Islet precursor cell (in vitro differentiated cells): ENCODE measurements around the gene TRIM28.
A peak's percentile ranks its signal among the peaks of the same experiment; 100 is the strongest.
"Not testable (repeated sequence)": the region's sequence is repeated elsewhere in the genome, so short reads cannot be mapped to it uniquely, and the experiment has no call there.

Experiments used
- DNase-seq: peaks from one replicate; pipeline ENCODE4 v3.0.0-alpha.2; 2018

The TRIM28 gene

DNA sequence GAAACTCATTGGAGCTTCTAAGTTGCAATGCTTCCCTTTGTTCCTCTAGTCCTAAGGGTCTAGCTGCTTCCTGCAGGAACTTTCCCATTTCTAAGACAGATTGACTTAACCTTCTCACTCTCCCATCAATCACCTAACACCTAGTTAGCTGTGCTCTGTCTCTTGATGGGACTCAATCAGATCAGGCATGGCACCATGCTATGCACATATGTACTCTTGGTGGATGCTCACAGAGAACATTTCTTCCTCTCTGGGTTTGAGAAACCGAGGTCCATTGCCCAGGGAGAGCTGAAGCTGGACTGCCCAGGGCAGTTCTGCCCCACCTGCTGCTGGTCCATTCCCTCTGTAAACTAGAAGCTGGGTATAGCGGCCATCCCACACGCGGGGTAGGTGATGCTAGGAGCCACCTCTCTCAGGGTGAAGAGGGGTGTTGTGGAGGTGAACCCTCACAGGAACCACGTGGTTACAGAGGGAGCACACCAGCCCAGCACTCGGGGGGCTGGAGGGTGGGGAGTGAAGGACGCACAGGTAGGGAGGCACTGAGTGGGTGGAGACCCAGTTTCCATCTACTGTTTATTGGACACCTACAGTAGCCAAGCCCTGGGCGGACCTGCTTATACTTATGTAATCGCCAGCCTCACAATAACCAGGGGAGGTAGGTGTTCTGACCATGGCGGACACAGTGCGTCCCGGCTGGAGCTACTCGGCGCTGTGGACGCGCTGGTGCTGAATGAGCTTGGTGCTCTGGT lies 17.7 kb downstream of the TRIM28 start:
- no peak for DNase-seq

DNA sequence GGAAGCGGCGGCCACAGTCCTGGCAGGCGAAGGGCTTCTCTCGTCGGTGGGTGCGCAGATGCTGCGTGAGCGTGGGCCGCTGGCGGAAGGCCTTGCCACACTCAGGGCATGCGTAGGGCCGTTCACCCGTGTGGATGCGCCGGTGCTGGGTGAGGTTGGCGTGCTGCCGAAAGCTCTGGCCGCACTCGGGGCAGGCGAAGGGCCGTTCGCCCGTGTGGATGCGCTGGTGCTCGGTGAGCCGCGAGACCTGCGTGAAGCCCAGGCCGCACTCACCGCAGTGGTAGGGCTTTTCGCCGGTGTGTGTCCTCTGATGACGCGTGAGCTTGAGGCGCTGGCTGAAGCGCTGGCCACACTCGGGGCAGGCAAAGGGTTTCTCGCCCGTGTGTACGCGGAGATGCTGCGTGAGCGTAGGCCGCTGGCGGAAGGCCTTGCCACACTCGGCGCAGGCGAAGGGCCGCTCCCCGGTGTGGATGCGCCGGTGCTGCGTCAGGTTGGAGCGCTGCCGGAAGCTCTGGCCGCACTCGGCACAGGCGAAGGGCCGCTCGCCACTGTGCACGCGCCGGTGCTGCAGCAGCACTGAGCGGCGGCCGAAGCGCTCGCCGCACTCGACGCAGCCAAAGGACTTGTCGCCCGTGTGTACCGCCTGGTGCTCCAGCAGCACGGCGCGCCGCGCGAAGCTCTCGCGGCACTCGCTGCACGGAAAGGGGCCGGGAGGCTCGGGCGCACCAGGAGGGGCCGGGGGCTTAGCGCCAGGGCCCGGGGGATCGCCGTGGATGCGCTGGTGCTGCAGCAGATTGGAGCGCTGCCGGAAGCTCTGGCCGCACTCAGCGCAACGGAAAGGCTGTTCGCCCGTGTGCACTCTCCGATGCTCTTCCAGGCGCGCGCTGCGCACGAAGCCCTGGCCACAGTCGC lies 18.5 kb downstream of the TRIM28 start:
- no peak for DNase-seq

DNA sequence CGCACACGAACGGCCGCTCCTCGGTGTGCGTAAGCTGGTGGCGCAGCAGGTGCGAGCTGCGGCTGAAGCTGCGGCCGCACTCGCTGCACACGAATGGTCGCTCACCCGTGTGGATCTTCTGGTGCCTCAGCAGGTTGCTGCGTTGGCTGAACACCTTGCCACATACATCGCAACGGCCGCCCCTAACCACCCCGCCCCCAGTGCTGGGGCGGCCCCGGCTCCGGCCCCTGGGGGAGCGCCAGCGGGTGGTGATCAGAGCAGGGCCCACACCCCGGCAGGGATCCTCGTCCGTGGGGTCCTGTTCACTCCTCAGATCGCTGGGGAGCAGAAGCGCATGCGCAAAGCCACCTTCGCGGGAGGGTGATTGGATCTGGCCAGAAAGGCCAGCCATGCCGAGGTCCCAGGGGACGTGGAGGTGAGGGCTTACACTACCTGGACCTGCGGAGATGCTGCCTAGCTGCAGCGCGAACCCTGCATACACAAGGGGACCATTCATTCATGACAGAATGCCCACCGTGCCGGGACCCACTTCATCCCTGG lies 19.2 kb downstream of the TRIM28 start:
- DNase-seq = no peak

DNA sequence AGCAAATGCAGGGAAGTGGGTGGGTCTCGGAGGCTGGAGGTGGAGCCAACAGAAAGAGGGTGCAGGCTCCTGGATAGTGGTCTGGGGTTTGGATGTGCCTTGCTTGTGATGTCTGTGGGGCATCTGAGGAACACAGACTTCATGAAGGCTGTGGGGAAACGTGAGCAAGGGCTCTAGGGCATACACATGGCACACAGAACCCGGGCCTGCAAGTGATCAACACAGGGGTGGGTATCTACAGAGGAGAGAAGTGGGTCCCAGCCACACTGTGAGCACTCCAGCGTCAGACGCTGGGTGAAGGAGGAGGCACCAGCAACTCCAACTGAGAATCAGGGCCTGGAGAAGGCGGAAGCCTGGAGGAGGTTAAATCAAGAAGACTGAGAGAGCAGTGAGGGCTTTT lies 20.0 kb downstream of the TRIM28 start:
- DNase-seq = no peak

DNA sequence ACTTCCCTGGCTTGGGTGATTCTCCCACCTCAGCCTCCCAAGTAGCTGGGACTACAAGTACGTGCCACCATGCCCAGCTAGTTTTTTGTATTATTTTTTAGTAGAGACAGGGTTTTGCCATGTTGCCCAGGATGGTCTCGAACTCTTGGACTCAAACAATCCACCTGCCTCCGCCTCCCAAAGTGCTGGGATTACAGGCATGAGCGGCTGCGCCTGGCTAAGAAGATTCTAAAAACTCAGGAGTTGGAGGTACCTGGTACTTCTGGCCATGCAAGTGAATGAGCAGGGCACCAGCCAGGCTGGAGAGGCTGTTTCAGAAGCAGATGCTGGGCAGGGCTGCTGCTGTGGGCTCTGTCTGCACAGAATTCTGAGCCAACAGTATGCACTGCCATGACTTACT lies 23.1 kb downstream of the TRIM28 start:
- DNase-seq = no peak

DNA sequence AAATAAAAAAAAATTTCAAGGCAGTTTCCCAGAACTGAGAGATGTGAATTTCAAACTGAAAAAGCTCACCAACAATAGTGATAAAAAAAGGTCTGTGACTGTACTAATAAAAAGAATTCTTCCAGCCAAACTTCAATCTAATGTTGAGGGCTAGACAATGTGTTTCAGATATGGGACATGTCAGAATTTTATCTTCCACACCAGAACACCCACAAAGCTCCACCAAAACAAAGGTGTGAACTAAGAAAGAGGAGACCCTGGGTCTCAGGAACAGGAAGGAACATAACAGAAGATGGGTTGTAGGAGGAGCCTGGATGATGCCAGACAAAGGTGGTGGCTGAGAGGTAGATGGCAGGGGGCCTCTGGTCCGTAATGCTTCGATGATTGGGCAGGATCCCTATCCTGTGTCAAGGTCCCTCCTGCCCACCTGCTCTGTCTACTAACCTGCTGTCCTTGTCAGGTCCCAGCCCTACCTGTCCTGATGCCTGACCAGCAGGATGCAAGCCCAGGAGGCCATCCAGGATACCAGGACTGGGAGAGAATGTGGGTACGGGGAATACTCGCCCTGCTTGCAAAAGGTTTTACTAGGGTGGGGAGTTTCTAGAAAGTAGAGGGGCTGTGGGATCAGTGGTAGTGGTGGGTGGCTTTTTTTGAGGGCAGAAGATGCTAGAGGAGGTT lies 24.7 kb downstream of the TRIM28 start:
- DNase-seq = no peak

DNA sequence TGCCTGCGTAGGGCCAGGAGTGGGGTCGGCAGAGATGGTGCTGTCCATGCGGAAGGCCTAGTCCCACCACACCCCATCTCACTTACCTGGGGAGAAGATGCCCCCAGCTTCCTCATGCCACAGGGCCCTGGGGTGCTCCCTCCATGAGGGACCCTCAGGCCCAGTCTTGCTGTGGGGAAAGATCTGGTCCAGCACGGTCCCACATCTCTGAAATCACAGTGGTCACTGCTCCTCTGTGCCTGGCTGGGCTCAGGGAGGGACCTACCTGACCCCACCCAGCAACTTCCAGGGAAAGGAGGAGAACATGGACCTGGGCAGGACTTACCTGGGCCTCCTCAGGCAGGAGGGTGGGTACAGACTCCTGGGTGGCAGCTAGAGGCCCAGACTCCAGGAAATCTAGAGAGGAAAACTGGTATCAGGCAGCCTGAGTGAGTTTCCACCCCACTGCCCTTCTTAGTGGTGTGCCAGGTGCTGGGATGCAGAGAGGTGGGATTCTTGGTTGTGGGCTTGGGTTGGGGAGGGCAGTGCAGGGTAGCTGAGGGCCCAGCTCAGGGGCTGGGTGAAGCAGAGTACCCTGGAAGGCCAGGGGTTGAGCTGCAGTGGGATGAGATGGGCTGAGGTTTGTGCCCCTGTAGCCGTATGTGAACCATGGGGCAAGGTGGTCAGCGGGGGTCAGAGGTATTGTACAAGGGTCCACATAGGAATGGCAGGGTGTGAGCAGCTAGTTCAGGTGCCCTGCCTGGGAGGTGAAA lies 25.5 kb downstream of the TRIM28 start:
- no peak for DNase-seq

DNA sequence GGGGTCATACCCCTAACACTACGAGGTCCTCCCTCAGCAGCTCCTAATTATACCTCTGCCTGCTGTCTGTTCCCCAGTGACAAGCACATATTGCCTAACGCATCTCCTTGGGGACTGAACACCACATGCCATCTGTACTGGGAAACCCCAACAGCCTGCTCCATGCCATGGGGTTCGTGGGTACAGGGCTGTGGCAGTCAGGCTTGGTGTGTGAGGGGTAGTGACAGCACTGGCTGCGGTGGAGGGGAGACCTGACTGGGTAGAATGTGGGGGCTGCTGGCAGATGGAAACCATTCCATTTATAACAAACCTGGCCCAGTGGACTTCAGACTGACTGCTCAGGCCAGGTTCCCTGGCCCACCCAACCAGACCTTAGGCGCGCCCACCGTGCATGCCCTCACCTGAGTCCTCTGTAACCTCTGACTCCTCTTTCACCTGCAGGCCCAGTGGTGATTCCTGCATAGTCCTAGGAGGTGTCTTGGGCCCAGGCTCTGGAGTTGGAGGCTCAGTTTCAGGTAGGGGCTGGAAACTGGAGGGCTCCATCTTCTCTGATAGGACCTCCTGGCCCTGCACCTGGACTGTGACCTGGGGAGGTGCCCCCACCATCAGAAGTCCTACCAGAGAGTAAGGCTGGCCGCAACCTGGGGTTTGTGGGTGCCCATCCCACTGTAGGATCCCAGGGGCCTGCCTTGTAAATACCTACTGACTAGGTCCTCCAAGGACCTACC lies 26.2 kb downstream of the TRIM28 start:
- no peak for DNase-seq

DNA sequence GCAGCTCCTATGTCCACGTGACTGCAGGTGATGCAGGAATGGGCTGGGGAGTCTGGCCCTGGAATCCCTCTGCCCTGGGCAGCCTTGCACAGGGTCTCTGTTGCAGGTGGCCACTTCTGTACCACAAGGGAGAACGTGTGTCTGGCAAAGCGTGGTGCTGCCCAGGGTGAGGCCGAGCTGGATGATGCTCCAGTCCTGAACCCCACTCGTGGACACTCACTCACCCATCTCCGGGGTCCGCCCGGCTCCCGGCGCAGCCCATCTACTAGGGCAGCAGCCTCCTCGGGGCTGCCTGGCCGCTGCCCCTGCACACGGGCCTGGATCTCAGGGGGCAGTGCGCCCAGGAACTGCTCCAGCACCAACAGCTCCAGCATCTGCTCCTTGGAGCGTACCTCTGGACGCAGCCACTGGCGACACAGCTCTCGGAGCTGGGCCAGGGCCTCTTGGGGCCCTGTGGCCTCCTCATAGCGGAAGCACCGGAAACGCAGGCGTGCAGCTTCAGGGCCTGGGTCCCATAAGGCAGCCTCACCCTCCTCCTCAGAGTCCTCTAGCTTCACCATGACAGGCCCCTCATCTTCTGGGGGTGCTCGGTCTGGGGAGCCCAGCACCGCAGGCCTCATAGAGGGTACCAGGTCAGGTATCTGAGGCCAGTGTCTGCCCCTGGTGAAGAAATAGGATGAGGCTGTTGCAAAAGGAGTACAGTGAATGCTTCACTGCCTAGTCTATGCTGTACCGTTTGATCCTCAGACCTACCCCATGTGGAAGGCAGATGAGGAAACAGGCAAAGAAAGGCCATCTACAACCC lies 27.1 kb downstream of the TRIM28 start:
- no peak for DNase-seq

DNA sequence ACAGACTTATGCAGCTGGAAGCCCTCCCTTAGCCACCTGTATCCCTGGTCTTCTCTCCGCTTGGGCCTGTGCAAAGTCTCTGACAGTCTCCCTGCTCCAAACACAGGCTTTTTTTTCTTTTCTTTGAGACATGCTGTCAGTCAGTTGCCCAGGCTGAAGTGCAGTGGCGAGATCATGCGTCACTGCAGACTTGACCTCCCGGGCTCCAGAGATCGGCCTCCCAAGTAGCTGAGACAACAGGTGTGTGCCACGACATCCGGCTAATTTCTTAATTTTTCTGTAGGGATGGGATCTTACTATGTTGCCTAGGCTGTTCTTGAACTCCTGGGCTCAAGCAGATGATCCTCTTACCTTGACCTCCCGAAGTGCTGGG lies 27.7 kb downstream of the TRIM28 start:
- no peak for DNase-seq

DNA sequence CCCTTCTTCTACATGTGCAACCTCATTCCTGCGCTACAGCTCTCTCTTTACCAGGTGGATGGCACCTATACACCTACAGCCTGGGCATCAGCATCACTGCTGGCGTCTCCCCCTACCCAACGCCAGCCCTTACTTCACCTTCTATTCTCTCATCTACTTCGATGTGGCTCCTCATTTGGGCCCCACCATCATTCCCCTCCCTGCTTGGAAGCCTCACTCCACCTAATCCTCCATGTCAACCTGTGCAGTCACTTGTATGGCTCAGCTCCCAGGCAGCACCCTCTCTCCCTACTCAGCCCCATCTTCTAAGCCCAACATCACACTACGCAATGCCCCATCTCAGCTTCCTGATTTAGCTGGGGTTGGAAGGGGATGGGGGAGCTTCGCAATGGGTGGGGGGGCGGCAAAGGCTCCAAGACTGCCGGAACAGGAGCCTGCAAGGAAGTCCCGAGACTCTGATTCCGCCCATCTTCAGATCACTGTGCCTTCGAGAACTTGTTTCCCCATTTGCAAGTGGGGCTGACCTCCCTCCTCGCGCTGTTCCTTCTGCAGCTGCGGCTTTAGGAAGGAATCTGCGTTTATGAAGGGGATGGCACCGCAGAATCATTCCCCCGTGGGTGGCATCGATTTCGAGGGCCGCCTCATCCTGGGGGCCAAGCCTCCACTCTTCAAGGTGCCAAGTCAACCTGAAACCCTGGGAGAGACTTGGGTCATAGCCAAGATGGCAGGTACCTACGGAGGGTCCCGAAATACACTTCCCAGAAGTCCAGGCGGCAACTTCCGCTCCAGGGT lies 28.4 kb downstream of the TRIM28 start:
- DNase-seq = no peak

DNA sequence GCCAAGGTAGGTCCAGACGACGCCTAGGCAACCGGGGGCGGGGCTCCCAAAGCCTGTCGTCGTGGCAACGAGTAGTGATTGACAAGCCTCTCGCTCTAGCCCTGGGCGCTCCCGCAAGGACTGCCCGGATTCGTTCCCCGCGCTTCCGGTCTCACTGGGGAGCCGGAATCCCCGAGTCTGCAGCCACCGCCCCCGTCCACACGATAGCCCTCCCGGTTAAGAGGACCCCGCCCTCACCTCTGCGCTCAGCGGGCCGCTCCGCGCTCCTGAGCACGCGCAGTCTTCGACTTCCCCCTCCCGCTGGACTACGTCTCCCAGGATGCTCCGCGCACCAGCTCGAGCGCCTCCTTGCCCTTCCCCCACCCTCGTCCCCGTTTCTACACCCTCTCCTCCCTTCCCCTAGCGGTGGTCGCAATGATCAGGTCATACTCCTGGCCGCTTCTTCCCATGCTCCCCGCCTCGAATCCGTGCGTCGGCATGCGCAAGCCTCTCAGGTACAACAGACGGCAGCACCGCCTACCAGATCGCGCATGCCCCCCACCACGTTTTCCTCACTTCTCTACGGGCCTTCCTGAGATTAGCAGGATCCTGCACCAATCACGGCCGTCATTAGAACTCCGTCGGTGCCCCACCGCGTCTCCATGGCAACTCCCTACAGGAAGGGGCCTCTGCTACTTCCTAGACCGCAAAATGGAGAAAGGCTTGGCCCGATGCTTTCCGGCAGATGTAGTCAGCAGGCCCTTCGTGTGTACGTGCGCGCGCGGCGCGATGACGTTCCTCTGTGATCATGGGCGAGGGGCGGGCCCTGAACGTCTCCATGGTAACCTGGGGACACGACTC lies 29.2 kb downstream of the TRIM28 start, which contains the start of gene MZF1:
Gene MZF1 (minus strand): TSS at position 518 of the 840 bp plus-strand sequence. CDS start 1,946 bp downstream, outside the sequence.
- peak; percentile 100 for DNase-seq

DNA sequence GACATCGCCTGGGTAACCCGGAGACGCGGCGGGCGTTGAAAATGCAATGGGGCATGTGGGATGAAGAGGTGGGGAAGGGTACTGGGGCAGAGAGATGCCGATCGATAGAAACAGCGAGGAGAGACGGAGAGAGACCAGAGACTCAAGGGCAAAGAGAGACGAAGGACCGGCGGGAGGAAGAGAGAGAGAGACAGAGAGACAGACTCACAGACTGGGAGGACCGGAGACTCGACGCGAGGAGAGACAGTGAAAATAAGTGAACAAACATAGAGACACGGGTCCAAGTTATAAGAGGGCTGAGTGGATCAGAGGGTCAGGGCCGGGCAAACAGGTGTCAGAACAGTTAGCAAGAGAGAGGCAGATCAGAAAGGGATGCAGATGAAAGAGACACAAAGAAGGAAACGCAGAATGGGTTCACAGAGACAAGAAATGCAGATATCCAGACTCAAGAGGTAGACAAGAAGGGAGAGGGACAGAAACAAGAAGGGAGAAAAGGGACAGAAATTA lies 29.8 kb downstream of the TRIM28 start:
- DNase-seq = no peak

DNA sequence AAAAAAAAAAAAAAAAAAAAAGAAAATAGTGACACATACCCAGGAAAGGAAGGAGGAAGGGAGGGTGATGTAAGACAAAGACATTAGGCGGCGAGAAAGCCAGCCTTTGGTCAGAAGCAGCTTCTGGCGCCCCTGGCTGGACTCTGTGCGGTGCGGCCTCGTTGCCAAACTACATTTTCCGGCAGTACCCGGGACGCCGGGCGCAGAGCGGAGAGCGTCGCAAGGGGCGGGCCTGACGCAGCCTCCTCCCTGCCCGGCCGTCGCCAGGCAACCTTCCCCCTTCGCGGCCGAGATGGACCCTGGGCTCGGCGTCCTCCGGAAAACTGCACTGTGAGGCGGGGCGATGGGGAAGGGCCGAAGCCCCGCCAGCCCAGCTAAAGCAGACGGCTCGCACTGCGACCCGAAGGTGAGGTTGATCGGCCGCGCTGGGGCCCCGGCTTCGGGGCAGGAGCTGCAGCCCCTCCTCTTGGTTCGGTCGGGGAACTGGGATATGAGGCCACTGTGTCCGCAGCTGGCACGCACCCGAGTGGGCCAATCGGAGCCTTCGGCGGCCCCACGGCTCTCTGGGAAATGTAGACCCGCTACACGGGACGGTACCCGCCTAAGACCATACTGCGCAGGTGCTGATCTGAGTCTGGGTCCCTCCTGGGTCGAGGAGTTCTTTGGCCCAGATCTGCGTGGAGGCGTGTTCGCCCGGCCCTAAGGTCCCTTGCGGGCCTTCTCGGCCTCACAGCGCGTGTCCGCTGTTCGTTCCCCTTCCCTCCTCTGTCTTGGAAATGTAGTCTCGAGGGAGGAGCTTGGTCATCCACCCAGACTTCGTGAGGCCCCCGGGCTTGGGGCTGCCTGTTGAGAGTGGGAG lies 31.5 kb downstream of the TRIM28 start:
- peak; percentile 95 for DNase-seq

DNA sequence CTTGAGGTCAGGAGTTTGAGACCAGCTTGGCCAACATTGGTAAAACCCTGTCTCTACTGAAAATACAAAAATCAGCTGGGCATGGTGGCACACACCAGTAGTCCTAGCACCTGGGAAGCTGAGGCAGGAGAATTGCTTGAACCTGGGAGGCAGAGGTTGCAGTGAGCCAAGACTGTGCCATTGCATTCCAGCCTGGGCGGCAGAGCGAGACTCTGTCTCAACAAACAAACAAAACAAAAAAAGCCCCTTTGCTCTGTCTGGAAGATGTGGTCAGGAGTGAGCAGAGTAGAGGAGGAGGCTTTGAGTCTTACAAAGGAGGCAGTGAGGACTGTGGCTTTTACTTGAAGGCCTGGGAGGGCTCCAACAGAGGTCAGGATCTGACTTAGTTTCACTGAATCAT lies 33.7 kb downstream of the TRIM28 start:
- DNase-seq = not testable (repeated sequence)

DNA sequence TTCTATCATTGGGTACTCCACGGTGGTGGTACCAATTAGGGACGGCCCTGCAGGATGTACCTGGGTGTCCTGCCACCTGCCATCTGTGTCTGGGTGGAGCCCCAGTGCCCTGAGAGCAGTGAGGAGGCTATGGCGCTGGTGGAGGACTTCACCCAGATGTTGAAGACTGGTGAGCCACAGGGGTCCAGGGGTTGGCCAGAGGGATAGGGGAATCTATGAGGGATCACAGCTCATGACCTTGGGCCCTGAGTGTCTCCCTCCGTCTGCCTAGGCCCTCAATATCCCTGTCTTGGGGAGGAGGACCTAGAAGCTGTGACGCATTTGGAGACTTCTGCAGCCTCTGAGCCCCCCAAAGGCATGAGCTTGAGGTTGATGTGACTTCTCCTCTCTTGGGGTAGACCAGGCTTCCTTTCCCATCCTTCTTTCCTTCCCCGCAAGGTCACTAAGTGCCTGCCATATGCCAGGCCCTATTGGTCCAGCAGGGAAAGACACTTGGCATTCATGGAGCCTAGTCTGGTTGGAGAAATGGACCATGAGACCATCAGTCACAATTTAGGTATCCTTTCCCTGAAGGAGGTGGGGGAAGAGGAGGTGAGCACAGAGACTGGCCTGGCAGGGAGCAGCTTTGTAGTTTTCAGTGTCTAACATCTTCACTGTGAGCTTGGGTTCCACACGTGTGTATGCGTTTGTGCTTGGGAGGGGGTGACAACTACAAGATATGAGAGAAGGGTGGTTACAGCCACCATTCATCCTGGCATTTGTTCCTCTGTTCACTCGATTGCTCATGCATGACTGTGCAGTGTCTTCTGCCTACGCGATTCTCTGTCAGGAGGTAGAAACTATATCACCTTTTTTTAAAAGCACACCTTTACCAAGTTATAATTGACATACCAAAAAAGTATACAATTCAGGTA lies 34.4 kb downstream of the TRIM28 start:
- DNase-seq = no peak
